NT2/D1 (cell line): Measurements from ENCODE around the gene MGAT5.

Experiments
- SUZ12 ChIP-seq: IDR thresholded peaks from 2 replicates; pipeline ENCODE4 v1.6.1; 2011; ENCODE audit not compliant: insufficient read length, insufficient read depth; ENCODE audit errors: extremely low read depth
- YY1 ChIP-seq: IDR thresholded peaks from 2 replicates; pipeline ENCODE4 v1.6.1; 2011; ENCODE audit not compliant: insufficient read length, insufficient read depth
- ZNF274 ChIP-seq: IDR thresholded peaks from 2 replicates; pipeline ENCODE4 v1.6.1; 2011; ENCODE audit warnings: mild to moderate bottlenecking, low read depth, low read length

- TF ChIP-seq SUZ12 = no peak
- TF ChIP-seq YY1 = no peak
- no peak for TF ChIP-seq ZNF274
Measured at GRCh38 chr2:134416018-134416417, 162.1 kb downstream of the MGAT5 start.
